Glomerular visceral epithelial cell (primary cell): ENCODE results near the gene ANKS1A.
"Not testable (repeated sequence)": the region's sequence is repeated elsewhere in the genome, so short reads cannot be mapped to it uniquely, and the experiment has no call there.

Experiments
- DNase-seq: peaks from one replicate; pipeline ENCODE4 v3.0.0-alpha.2; 2016; ENCODE audit errors: extremely low spot score

The ANKS1A gene

GRCh38 chr6:35096129-35096862 lies 207.2 kb downstream of the ANKS1A start:
- peak; percentile 83 for DNase-seq

GRCh38 chr6:35099116-35099515 lies 210.1 kb downstream of the ANKS1A start:
- DNase-seq: no peak

GRCh38 chr6:35105078-35105477 lies 216.0 kb downstream of the ANKS1A start:
- DNase-seq: no peak

- DNase-seq: not testable (repeated sequence)
Measured at GRCh38 chr6:35106061-35106460, 217.0 kb downstream of the ANKS1A start.

- not testable (repeated sequence) for DNase-seq
Measured at GRCh38 chr6:35107208-35107607, 218.2 kb downstream of the ANKS1A start.

GRCh38 chr6:35107761-35108160 lies 218.7 kb downstream of the ANKS1A start:
- not testable (repeated sequence) for DNase-seq

GRCh38 chr6:35108309-35108885 lies 219.3 kb downstream of the ANKS1A start:
- no peak for DNase-seq

- no peak for DNase-seq
Measured at GRCh38 chr6:35120746-35121145, 231.7 kb downstream of the ANKS1A start.

GRCh38 chr6:35124356-35124755 lies 235.3 kb downstream of the ANKS1A start:
- DNase-seq: no peak

GRCh38 chr6:35128042-35128441 lies 239.0 kb downstream of the ANKS1A start:
- no peak for DNase-seq

- no peak for DNase-seq
Measured at GRCh38 chr6:35128496-35128895, 239.4 kb downstream of the ANKS1A start.

GRCh38 chr6:35136185-35136584 lies 247.1 kb downstream of the ANKS1A start:
- DNase-seq: no peak

- not testable (repeated sequence) for DNase-seq
Measured at GRCh38 chr6:35138191-35138590, 249.1 kb downstream of the ANKS1A start.

GRCh38 chr6:35139470-35139869 lies 250.4 kb downstream of the ANKS1A start:
- DNase-seq: no peak

- DNase-seq: peak; percentile 77
Measured at GRCh38 chr6:35139924-35140638, 251.0 kb downstream of the ANKS1A start.

- no peak for DNase-seq
Measured at GRCh38 chr6:35140639-35141006, 251.6 kb downstream of the ANKS1A start.
